OCI-LY7 (cell line): ENCODE measurements around the gene TMEM219.
"Not testable (repeated sequence)": the region's sequence is repeated elsewhere in the genome, so short reads cannot be mapped to it uniquely, and the experiment has no call there.

Experiments used
- EZH2phosphoT487 ChIP-seq: fragments of 200-600 bp; sonication (generic); IDR thresholded peaks from 2 replicates; pipeline ENCODE4 v1.6.1; 2018; ENCODE audit warnings: low read depth, borderline replicate concordance, mild to moderate bottlenecking, mixed run types, antibody characterized with exemption, low read length, moderate library complexity, mixed read lengths
- TF ChIP-seq, protein P1 (sequence below): fragments of 200-600 bp; sonication (generic); conservative IDR thresholded peaks from 2 replicates; pipeline ENCODE4 v1.5.1; 2014; ENCODE audit warnings: mild to moderate bottlenecking, antibody characterized with exemption, low read length, moderate library complexity, mixed read lengths

DNA sequence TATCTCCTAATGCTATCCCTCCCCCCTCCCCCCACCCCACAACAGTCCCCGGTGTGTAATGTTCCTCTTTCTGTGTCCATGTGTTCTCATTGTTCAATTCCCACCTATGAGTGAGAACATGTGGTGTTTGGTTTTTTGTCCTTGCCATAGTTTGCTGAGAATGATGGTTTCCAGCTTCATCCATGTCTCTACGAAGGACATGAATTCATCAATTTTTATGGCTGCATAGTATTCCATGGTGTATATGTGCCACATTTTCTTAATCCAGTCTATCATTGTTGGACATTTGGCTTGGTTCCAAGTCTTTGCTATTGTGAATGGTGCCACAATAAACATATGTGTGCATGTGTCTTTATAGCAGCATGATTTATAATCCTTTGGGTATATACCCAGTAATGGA is 30.1 kb upstream of the TMEM219 start:
- TF ChIP-seq, protein P1, sequence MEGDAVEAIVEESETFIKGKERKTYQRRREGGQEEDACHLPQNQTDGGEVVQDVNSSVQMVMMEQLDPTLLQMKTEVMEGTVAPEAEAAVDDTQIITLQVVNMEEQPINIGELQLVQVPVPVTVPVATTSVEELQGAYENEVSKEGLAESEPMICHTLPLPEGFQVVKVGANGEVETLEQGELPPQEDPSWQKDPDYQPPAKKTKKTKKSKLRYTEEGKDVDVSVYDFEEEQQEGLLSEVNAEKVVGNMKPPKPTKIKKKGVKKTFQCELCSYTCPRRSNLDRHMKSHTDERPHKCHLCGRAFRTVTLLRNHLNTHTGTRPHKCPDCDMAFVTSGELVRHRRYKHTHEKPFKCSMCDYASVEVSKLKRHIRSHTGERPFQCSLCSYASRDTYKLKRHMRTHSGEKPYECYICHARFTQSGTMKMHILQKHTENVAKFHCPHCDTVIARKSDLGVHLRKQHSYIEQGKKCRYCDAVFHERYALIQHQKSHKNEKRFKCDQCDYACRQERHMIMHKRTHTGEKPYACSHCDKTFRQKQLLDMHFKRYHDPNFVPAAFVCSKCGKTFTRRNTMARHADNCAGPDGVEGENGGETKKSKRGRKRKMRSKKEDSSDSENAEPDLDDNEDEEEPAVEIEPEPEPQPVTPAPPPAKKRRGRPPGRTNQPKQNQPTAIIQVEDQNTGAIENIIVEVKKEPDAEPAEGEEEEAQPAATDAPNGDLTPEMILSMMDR: not testable (repeated sequence)
- not testable (repeated sequence) for TF ChIP-seq EZH2phosphoT487
